ENCODE data around the gene TESMIN.

TESMIN gene

DNA sequence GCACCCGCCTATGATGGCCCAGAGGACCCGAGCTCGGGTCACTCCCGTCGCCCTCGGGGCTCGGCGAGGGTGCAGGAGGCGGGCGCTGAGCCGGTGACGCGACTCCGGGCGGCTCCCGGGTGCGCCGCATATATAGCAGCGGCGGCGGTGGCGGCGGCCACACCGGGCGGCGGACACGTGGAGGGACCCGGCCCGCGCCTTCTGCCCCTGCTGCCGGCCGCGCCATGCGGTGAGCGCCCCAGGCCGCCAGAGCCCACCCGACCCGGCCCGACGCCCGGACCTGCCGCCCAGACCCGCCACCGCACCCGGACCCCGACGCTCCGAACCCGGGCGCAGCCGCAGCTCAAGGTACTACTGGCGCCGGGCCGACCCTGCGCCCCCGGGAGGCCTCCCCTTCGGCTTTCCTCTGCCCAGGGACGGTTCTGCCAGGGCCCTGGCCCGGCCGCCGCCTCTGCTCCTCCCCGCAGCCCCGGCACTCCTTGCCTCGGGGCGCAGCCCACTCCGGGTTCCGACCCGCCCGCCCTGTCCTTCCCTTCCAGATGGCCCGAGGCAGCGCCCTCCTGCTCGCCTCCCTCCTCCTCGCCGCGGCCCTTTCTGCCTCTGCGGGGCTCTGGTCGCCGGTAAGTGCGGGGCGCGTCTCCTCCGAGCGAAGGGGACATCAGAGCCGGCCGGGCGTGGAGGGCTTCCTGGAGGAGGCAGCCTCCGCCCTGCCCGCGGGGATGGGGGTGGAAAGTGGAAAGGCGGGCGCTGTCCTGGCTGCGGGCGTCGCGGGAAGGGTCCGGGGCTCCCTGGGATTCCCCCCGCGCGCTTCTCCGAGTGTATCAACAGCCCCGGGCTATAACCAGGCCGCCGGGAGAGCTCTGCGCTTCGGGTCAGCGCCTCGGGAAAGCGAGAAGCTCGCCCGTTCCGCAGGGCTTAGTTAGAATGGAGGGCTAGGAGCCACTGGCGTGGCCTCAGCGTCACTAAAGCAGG is 66.6 kb downstream of the TESMIN start, which contains the start of gene GAL:
GAL (plus strand) TSS at position 160 of the 972 bp plus-strand sequence; CDS start at position 540, 380 bp downstream.
- DNase-seq (ENCODE audit: low read depth in 2 of 2, low spot score in 1 of 2) = no peak

- DNase-seq (ENCODE audit: low read depth in 2 of 2, low spot score in 1 of 2) = no peak
Observed at GRCh38 chr11:68683536-68684384, 67.6 kb downstream of the TESMIN start.

DNA sequence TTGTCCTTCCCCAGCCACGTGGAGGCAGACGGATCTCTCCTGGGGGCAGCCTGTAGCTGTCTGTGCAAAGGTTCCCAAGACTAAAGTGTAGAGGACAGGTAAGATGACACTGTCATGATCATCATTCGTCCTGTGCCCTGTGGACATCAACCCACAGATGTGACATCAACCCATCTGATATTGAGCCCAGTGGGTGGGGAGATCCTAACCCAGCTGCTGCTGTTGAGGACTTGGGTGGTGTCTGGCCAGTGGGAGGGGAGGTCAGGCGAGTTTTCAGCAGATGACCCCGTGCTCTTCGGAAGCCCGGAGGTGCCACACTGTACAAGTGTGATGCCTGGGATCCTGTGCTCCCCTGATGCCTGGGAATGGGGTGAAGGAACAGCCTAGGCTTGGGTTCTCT is 68.2 kb downstream of the TESMIN start:
- DNase-seq (ENCODE audit: low read depth in 2 of 2, low spot score in 1 of 2) = no peak

GRCh38 chr11:68682531-68682961 is 68.8 kb downstream of the TESMIN start:
- no peak for DNase-seq (ENCODE audit: low read depth in 2 of 2, low spot score in 1 of 2)

DNA sequence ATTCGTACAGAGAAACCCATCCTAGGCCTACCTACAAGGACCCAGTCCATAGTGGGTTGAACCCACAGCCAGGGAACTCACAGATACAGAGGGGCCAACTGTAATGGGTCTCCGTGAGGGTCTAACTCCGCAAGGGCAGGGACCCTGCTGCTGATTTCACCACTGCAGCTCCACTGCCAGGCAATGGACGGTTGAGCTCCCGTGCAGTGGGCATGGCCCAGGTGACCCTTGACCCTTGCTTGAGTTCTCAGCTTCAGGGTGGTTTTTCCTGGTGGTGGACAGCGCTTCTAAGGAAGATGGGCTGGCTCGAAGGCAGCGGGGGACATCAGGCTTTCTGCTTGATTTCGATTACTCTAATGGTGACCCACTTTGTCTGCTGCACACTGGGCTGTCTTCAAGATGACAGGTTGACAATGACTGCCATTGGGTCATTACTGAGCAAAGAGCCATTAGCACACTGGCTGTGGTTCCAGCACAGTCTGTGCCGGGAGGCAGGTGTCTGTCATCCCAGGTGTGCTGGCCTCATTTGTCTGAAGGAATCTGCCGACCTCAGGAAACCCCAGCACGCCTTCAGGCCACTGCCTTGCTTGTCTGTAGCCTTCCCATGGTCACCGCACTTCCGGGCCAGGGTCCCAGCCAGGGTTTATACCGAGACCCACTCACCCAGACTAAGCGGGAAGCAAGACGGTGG is 70.6 kb downstream of the TESMIN start:
- no peak for DNase-seq (ENCODE audit: low read depth in 2 of 2, low spot score in 1 of 2)

DNA sequence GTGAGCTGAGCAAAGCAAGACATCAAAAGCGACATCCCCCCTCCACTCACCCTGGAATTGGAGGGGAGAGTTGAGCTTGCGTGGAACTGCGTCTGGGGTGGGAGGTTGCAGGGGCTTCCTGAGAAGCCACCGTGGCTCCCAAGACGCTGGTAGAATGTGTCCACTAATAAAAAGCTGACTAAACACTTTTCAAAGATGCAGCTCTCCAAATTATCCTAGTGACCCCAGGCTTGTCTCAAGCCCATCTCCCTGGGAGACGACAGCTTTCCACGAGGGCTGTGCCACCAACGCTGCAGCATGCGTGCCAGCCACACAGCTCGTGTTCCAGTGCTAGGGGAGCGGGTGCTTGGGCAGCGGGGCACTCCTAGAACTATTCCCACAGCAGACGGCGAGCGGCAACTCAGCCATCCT is 73.3 kb downstream of the TESMIN start:
- DNase-seq (ENCODE audit: low read depth in 2 of 2, low spot score in 1 of 2) = no peak

DNA sequence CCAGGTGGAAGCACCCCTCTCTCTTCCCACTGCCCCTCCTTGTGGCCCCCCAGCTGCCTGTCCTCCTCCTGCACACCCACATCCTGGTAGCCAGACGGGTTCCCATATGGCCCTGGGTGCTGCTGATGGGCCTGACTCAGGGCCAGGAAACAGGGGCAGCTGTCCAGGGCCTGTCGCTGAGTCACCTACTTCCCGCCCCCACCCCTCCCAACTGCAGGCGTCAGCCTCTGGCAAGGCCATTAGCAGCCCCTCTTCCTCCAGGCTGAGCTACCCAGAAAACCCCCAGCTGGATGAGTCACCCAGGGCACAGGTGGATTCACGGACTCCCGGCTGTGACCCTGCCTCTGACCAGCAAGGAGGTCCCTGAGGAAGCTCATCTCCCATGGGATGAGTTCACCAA is 73.9 kb downstream of the TESMIN start:
- DNase-seq (ENCODE audit: low read depth in 2 of 2, low spot score in 1 of 2) = no peak

GRCh38 chr11:68674461-68674860 is 76.9 kb downstream of the TESMIN start:
- no peak for DNase-seq (ENCODE audit: low read depth in 2 of 2, low spot score in 1 of 2)

- DNase-seq (ENCODE audit: low read depth in 2 of 2, low spot score in 1 of 2) = no peak
Observed at GRCh38 chr11:68673991-68674390, 77.3 kb downstream of the TESMIN start.

GRCh38 chr11:68673306-68673945 is 77.9 kb downstream of the TESMIN start:
- no peak for DNase-seq (ENCODE audit: low read depth in 2 of 2, low spot score in 1 of 2)

DNA sequence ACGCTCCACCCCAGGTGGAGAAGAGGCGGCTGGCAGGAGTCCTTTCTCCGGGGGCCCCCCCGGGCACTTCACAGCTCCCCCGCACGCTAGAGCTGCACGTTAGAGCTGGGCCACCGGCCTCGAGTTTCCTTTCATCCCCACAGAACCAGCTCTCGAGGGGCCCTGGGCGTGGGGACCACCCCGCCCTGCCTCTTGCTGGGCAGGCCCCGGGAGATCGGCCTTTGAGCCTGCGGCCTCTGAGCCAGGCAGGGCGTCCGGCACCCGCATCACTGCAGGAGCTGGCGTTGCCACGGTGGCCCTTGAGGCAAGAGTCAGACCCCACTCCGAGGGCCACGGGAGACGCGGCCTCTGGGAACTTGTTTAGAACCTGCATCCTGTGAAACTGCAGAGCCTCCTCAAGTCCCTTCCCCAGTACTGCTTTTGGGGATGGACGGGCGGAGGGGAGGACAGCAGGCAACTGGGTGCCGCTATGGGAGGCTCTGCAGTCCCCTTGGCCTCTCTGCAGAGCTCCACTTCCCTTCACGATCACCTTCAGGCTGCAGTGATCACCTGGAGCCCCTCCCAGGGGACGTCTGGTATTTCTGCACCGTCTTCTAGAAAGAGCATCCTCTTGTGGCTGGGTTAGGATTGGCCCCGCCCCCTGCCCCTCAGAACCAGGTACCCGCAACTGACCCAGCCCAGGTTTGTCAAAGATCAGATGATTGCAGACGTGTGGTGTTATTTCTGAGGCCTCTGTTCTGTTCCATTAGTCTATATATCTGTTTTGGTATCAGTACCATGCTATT is 80.9 kb downstream of the TESMIN start:
- DNase-seq (ENCODE audit: low read depth in 2 of 2, low spot score in 1 of 2) = no peak

- DNase-seq (ENCODE audit: low read depth in 2 of 2, low spot score in 1 of 2) = no peak
Observed at GRCh38 chr11:68669301-68670090, 81.8 kb downstream of the TESMIN start.

GRCh38 chr11:68667511-68668500 is 83.5 kb downstream of the TESMIN start:
- DNase-seq (ENCODE audit: low read depth in 2 of 2, low spot score in 1 of 2) = no peak

- DNase-seq (ENCODE audit: low read depth in 2 of 2, low spot score in 1 of 2) = no peak
Observed at GRCh38 chr11:68666849-68667248, 84.5 kb downstream of the TESMIN start.

DNA sequence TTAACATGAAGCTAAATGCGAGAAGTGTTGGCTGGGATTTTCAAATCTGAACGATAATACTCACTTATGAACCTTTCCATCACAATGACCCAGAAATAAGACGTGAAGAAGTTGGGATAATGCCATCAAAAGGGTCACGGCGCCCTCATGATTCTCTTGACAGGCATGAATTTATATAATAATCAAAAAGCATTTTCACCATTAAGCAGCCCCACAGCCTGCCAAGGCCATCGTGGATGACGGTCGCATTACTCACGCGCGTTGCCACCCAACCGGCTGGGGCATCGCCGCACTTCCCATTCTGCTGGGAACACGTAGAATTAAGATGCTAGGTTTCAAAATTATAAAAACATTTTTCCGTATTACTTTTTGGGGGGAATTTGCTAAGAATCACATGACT is 85.9 kb downstream of the TESMIN start:
- DNase-seq (ENCODE audit: low read depth in 2 of 2, low spot score in 1 of 2) = no peak

DNA sequence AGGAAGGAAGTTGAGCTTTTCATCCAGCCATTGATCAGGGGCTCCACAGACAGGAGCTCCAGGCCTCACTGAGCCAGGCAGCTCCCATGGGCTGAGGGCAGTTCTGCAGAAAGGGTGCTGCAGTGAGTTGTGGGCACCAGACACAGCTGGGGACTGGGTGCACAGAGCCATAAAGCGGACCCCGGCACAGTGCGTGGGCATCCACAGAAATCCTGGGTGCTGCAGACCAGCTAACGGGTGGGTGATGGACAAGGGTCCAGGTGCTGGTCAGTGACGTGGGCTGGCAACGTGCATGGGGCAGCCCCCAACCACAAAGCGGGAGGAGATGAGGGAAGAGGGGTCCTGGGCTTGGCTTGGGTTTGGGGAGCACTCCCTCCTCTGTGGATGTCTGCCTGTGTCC is 86.4 kb downstream of the TESMIN start:
- no peak for DNase-seq (ENCODE audit: low read depth in 2 of 2, low spot score in 1 of 2)

- DNase-seq (ENCODE audit: low read depth in 2 of 2, low spot score in 1 of 2) = no peak
Observed at GRCh38 chr11:68664141-68664540, 87.2 kb downstream of the TESMIN start.

GRCh38 chr11:68663482-68664010 is 87.8 kb downstream of the TESMIN start:
- no peak for DNase-seq (ENCODE audit: low read depth in 2 of 2, low spot score in 1 of 2)

All from stimulated activated CD8-positive, alpha-beta memory T cell treated with anti-CD3 and anti-CD28 coated beads, Interleukin-4, amount 100 ng/mL, for 1 hour (primary cell).